NCI-H2107 (cell line): ENCODE measurements around the gene TMEM232.

Experiments
- DNase-seq: peaks from one replicate; lab custom pipeline; 2025; lab: John Stamatoyannopoulos, UW

The TMEM232 gene

GRCh38 chr5:110401881-110402280 is 324.6 kb downstream of the TMEM232 start:
- no peak for DNase-seq

DNA sequence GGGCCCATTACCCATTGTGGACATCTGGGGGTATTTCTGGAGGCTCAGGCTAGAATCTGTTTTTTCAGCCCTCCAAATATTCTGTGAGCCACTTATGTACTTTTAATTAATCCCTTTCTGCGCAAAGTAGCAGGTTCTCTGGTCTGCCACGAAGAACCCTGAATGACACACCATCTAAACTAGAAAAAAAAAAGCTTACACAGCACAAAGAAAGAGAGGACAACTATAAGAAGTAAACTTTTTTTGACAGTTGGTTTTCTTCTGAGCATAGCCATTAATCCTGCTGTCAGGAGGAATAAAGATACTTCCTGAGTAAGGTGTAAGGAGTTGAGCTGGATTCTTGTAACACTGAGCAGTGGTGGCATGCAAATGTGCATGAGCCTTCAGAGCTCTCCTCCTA is 327.5 kb downstream of the TMEM232 start:
- DNase-seq: no peak

- no peak for DNase-seq
Observed at GRCh38 chr5:110397281-110397680, 329.2 kb downstream of the TMEM232 start.

DNA sequence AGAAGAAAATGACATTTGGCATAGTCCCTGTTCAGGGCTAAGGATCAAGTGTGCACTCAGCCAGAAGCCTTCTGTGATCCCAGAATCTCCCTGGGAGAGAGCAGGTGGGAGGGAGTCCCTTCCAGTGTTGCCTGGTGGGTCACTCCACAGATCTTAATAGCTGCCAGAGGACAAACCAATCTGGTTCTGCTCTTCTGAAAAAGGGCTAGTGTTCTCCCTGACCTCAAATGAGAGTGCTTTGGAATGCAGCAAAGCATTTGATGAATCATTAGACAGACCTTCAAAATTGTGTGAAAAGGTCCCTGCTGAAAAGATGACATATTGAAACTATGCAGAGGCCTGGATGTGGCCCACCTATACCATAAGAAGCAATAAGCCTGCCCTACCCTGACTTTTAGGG is 339.7 kb downstream of the TMEM232 start:
- no peak for DNase-seq

- no peak for DNase-seq
Observed at GRCh38 chr5:110383231-110383630, 343.2 kb downstream of the TMEM232 start.

DNA sequence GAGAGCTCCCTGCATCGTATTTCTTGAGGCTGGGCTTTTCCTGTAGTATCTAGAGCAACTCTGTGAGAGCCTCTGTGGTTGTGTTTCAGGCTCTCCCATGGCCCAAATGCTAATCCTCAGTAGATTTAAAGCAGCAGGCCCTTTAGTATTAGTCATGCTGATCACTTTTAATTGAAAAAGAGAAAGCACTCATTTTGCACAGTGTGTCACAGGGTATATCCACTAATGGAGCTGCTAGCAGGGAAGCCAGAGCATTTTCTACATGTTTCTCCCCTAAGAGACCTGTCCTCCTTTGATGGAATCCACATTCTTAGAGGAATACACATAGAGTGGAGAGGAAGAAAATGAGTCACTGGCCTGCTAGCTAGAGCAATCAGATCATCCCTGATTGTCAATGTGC is 348.5 kb downstream of the TMEM232 start:
- no peak for DNase-seq

DNA sequence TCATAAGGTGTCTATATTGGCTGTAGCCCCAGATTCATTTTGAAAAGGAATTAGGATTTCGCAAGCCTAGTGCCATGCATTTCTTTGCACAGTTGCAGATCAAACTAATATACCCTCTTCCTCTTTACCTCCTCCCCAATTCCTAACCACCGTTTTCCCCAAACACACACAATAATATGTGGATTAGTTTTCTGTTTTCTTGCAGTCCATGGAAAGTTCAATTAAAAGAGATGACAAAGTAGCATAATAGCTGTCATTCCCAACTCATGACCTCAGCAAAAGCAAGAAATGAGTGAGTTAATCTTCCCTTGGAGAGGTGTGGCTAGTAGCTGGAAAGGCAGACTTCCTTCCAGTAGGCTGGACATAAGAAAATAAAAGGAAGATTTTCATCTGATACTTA is 349.1 kb downstream of the TMEM232 start:
- DNase-seq: no peak

- no peak for DNase-seq
Observed at GRCh38 chr5:110376281-110376951, 350.1 kb downstream of the TMEM232 start.

DNA sequence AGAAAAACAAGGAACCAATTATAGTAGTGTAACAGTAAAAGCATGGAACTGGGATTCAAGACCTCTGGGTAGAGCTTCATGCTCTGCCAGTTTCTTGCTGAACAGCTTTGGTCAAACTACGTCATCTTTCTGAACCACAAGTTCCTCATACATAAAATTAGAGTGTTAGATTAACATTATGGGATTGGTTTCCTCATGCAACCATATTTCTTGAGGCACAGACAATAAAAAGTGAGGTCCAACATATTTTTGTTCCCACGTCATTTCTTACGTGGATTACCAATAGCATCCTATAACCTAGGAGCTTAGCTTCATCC is 354.8 kb downstream of the TMEM232 start:
- no peak for DNase-seq

- DNase-seq: no peak
Observed at GRCh38 chr5:110371011-110371724, 355.3 kb downstream of the TMEM232 start.
